Hepatocyte (in vitro differentiated cells): Measurements from ENCODE around the gene ARL6. TPM values are rescaled to one million over a fixed set of nuclear protein-coding genes. Genes with fewer than 3 reads are reported as not detected.
"Not testable (repeated sequence)": the region's sequence is repeated elsewhere in the genome, so short reads cannot be mapped to it uniquely, and the experiment has no call there.

Source experiments
- DNase-seq: peaks from one replicate; pipeline ENCODE4 v3.0.0-alpha.2; 2016; ENCODE audit warnings: low spot score
- H2AFZ ChIP-seq: fragments of 200-600 bp; sonication (generic); 2 replicates; pipeline ENCODE4 v1.6.0; 2016; ENCODE audit warnings: antibody characterized with exemption, mild to moderate bottlenecking
- H3K27ac ChIP-seq: fragments of 200-600 bp; sonication (generic); 2 replicates; pipeline ENCODE4 v1.5.1; 2016; ENCODE audit warnings: mild to moderate bottlenecking
- H3K27me3 ChIP-seq: fragments of 200-600 bp; sonication (generic); 2 replicates; pipeline ENCODE4 v1.6.1; 2016
- H3K36me3 ChIP-seq: fragments of 200-600 bp; sonication (generic); replicated peaks from 2 replicates; pipeline ENCODE4 v1.5.1; 2016; ENCODE audit warnings: low read depth; ENCODE audit not compliant: insufficient read depth
- H3K4me1 ChIP-seq: fragments of 200-600 bp; sonication (generic); 2 replicates; pipeline ENCODE4 v1.5.1; 2016; ENCODE audit warnings: mild to moderate bottlenecking, moderate library complexity; ENCODE audit not compliant: insufficient read depth
- H3K4me2 ChIP-seq: fragments of 200-600 bp; sonication (generic); 2 replicates; pipeline ENCODE4 v1.6.0; 2016
- H3K4me3 ChIP-seq: fragments of 200-600 bp; sonication (generic); 2 replicates; pipeline ENCODE4 v1.5.1; 2016; ENCODE audit warnings: mild to moderate bottlenecking
- H3K79me2 ChIP-seq: fragments of 200-600 bp; sonication (generic); 2 replicates; pipeline ENCODE4 v1.6.0; 2017; ENCODE audit warnings: mild to moderate bottlenecking
- H3K9me2 ChIP-seq: fragments of 200-600 bp; sonication (generic); replicated peaks from 2 replicates; pipeline ENCODE4 v1.6.0; 2017; ENCODE audit warnings: mild to moderate bottlenecking; ENCODE audit not compliant: insufficient read depth
- H3K9me3 ChIP-seq: fragments of 200-600 bp; sonication (generic); 2 replicates; pipeline ENCODE4 v1.5.1; 2016; ENCODE audit warnings: low read depth, mild to moderate bottlenecking
- H4K20me1 ChIP-seq: fragments of 200-600 bp; sonication (generic); 2 replicates; pipeline ENCODE4 v1.6.0; 2016; ENCODE audit warnings: mild to moderate bottlenecking; ENCODE audit not compliant: insufficient read depth, poor library complexity, severe bottlenecking
- EZH2 ChIP-seq: fragments of 200-600 bp; sonication (generic); IDR thresholded peaks from 2 replicates; pipeline ENCODE4 v1.6.1; 2016; ENCODE audit warnings: antibody characterized with exemption, mild to moderate bottlenecking, borderline replicate concordance
- EZH2phosphoT487 ChIP-seq: fragments of 200-600 bp; sonication (generic); IDR thresholded peaks from one replicate; pipeline ENCODE4 v1.6.1; 2018; ENCODE audit warnings: antibody characterized with exemption, mild to moderate bottlenecking, low read depth, moderate library complexity; ENCODE audit not compliant: unreplicated experiment, severe bottlenecking
- WGBS: methylation state at CpG from one replicate; pipeline ENCODE4 v1.1.6; 2016; ENCODE audit warnings: low lambda C conversion rate; ENCODE audit errors: missing lambda C conversion rate; 5-methylcytosine and 5-hydroxymethylcytosine counted together
- polyA plus RNA-seq: library from polyadenylated mRNA; unstranded; fragments of >200 nt; fragmentation: Nextera tagmentation; extraction: Ambion mirVana; gene quantifications from 2 replicates; pipeline ENCODE4 v1.2.1, GENCODE V29; 2016
- total RNA-seq: library from RNA; depleted of rRNA; stranded (reverse); fragments of >200 nt; gene quantifications from 2 replicates; pipeline ENCODE4 v1.2.3, GENCODE V29; 2014
- TF ChIP-seq, protein P1 (sequence below): fragments of 200-600 bp; sonication (generic); IDR thresholded peaks from 2 replicates; pipeline ENCODE4 v1.5.1; 2016; ENCODE audit warnings: antibody characterized with exemption, mild to moderate bottlenecking; ENCODE audit not compliant: poor library complexity

ARL6 gene
- total and polyA plus RNA-seq, 2 experiments from 2014 or later: 4.0 to 8.5 TPM

DNA sequence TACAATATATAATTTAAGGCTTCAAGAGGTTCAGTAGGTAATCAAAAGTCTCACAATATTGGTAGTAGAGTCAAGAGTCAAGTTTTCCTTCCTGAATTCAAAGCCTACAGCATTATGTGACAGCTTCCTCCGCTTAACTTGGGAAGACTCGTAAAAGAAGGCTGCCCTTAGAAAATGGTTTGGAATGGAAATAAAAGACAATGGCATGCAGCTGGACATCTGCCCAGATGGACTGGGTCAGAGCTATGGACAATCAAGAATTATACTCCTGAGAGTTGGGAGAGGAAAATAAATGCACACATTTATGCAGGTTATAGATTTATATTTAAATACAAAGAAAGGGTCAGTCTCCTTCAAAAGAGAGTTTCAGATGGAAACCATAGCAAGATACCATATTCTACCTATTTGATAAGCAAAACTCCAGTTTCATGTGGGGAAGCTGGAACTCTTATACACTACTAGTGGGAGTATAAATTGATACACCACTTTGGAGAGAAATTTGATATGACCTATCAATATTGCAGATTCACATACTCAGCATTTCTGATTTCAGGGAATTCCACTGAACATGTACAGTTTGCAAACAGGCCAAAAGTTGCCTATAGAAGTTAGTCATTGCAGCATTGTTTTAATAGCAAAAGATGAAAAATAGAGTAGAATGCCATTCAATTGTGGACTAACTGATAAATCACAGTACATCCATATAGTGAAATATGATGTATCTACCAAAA is 63.3 kb downstream of the ARL6 start:
- no peak overlapping the region for H3K4me2 ChIP-seq
- H3K27me3 ChIP-seq: no peaks in the 10 kb centered on the region
- no peak overlapping the region for H3K4me3 ChIP-seq
- 69% methylated on average over 2 of the region's 2 CpGs for WGBS
- peaks cover 4% of the 10 kb centered on the region for H4K20me1 ChIP-seq
- peaks cover 14% of the 10 kb centered on the region for H3K4me1 ChIP-seq
- no peak for TF ChIP-seq EZH2
- TF ChIP-seq EZH2phosphoT487: no peak
- TF ChIP-seq, protein P1, sequence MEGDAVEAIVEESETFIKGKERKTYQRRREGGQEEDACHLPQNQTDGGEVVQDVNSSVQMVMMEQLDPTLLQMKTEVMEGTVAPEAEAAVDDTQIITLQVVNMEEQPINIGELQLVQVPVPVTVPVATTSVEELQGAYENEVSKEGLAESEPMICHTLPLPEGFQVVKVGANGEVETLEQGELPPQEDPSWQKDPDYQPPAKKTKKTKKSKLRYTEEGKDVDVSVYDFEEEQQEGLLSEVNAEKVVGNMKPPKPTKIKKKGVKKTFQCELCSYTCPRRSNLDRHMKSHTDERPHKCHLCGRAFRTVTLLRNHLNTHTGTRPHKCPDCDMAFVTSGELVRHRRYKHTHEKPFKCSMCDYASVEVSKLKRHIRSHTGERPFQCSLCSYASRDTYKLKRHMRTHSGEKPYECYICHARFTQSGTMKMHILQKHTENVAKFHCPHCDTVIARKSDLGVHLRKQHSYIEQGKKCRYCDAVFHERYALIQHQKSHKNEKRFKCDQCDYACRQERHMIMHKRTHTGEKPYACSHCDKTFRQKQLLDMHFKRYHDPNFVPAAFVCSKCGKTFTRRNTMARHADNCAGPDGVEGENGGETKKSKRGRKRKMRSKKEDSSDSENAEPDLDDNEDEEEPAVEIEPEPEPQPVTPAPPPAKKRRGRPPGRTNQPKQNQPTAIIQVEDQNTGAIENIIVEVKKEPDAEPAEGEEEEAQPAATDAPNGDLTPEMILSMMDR: no peak
- no peaks in the 10 kb centered on the region for H3K9me3 ChIP-seq
- no peak overlapping the region for H3K27ac ChIP-seq
- no peak for DNase-seq
- no peak overlapping the region for H2AFZ ChIP-seq
- no peaks in the 10 kb centered on the region for H3K36me3 ChIP-seq
- H3K79me2 ChIP-seq: peaks cover 50% of the 10 kb centered on the region
- H3K9me2 ChIP-seq: no peaks in the 10 kb centered on the region

DNA sequence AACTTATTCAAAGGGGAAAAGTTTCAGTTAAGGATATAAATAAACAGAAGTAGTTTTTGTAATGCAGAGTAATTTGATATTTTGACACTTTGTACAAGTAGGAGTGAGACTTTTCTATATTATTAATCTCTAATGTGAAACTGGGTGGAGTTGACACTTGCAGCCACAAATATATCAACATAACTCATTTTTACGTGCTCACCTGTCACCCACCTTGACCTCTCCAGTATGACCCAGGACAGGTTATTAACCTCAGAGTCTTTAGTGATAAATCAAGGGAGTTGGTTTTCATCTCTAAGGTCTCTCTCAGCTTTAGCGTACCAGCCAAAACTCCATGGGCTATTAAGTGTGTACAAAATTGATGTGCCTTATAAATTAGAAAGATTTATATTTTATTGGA is 64.6 kb downstream of the ARL6 start:
- no peaks in the 10 kb centered on the region for H3K27me3 ChIP-seq
- H3K9me3 ChIP-seq: no peaks in the 10 kb centered on the region
- H3K4me2 ChIP-seq: no peak overlapping the region
- H2AFZ ChIP-seq: no peak overlapping the region
- H3K9me2 ChIP-seq: no peaks in the 10 kb centered on the region
- no peak for TF ChIP-seq EZH2
- H3K4me1 ChIP-seq: peaks cover 8% of the 10 kb centered on the region
- H3K79me2 ChIP-seq: peaks cover 48% of the 10 kb centered on the region
- H3K36me3 ChIP-seq: no peaks in the 10 kb centered on the region
- H3K27ac ChIP-seq: no peak overlapping the region
- no peak for DNase-seq
- no peak overlapping the region for H3K4me3 ChIP-seq
- 98% methylated on average over 2 of the region's 2 CpGs for whole genome bisulfite sequencing
- peaks cover 4% of the 10 kb centered on the region for H4K20me1 ChIP-seq

DNA sequence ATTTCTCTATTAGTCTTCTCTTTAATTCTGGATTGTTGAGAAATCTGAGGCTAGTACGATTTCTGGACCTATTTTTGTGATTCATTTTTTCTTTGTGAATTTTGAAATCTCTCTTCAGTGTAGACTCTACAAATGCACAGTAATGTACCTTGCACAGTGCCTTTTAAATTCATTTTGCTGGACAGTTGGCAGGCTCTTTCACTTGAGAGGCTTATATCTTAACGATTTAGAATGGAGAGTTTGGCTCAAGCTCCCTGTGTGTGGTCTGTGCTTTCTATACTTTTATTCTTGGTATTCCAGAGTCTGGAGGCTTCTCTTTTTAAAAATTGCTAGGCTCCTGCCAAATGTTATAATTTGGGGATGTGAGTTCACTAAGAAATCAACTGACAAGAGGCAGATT is 66.1 kb downstream of the ARL6 start:
- no peaks in the 10 kb centered on the region for H3K9me3 ChIP-seq
- no peaks in the 10 kb centered on the region for H3K27me3 ChIP-seq
- no peaks in the 10 kb centered on the region for H3K4me1 ChIP-seq
- 69% methylated on average over 2 of the region's 2 CpGs for WGBS
- H3K36me3 ChIP-seq: no peaks in the 10 kb centered on the region
- H2AFZ ChIP-seq: no peak overlapping the region
- no peak overlapping the region for H3K4me2 ChIP-seq
- no peak overlapping the region for H3K27ac ChIP-seq
- H3K9me2 ChIP-seq: no peaks in the 10 kb centered on the region
- H3K4me3 ChIP-seq: no peak overlapping the region
- no peak for TF ChIP-seq EZH2phosphoT487
- TF ChIP-seq, protein P1: no peak
- no peak for TF ChIP-seq EZH2
- no peak for DNase-seq
- no peaks in the 10 kb centered on the region for H4K20me1 ChIP-seq
- H3K79me2 ChIP-seq: peaks cover 42% of the 10 kb centered on the region

GRCh38 chr3:97831140-97831539 is 66.6 kb downstream of the ARL6 start:
- no peaks in the 10 kb centered on the region for H3K27me3 ChIP-seq
- no peak for DNase-seq
- no peaks in the 10 kb centered on the region for H3K9me3 ChIP-seq
- 85% methylated on average over 1 of the region's 1 CpG for WGBS
- H3K79me2 ChIP-seq: peaks cover 38% of the 10 kb centered on the region
- no peak overlapping the region for H3K4me3 ChIP-seq
- H3K9me2 ChIP-seq: no peaks in the 10 kb centered on the region
- no peak overlapping the region for H2AFZ ChIP-seq
- H4K20me1 ChIP-seq: no peaks in the 10 kb centered on the region
- H3K27ac ChIP-seq: no peak overlapping the region
- no peak for TF ChIP-seq EZH2
- no peak for TF ChIP-seq EZH2phosphoT487
- TF ChIP-seq, protein P1: no peak
- H3K4me2 ChIP-seq: no peak overlapping the region
- no peaks in the 10 kb centered on the region for H3K36me3 ChIP-seq
- H3K4me1 ChIP-seq: no peaks in the 10 kb centered on the region

- H2AFZ ChIP-seq, H3K4me3 ChIP-seq, H3K27ac ChIP-seq, H4K20me1 ChIP-seq, H3K4me1 ChIP-seq, DNase-seq, H3K36me3 ChIP-seq, H3K27me3 ChIP-seq, H3K9me2 ChIP-seq, H3K9me3 ChIP-seq, H3K4me2 ChIP-seq: not testable (repeated sequence)
- 91% methylated on average over 4 of the region's 4 CpGs for whole genome bisulfite sequencing
- peaks cover 19% of the 10 kb centered on the region for H3K79me2 ChIP-seq
Observed at GRCh38 chr3:97833184-97833583, 68.6 kb downstream of the ARL6 start.
